ENCODE results near the gene HOXB8. TPM values are rescaled to one million over a fixed set of nuclear protein-coding genes. Genes with fewer than 3 reads are reported as not detected.

Gene HOXB8
- total RNA-seq, 2 donors from 2014 or later: 0.09 to 0.97 TPM

- DNase-seq (ENCODE audit: low spot score): no peak
- Histone ChIP-seq H3K36me3 (no peaks in the 10 kb centered on the region), H3K27ac (no peak overlapping the region), H3K4me3 (no peak overlapping the region), H3K4me1 (replicated peaks) (no peaks in the 10 kb centered on the region), H3K9me3 (no peaks in the 10 kb centered on the region), H3K27me3 (replicated peaks; ENCODE audit: insufficient read depth) (peaks cover 52% of the 10 kb centered on the region)
- intact Hi-C loops (cut with DNase I): no loop called here
- 34% methylated on average over 22 of the region's 22 CpGs for WGBS
- TF ChIP-seq POLR2A (IDR thresholded peaks at IDR 0.05) (no peak), POLR2AphosphoS5 (IDR thresholded peaks at IDR 0.05) (no peak), CTCF (IDR thresholded peaks at IDR 0.05) (no peak)
Observed at GRCh38 chr17:48575673-48576478, 39.2 kb downstream of the HOXB8 start.

GRCh38 chr17:48575066-48575582, 40.0 kb downstream of the HOXB8 start:
- H3K4me3 ChIP-seq: no peak overlapping the region
- H3K27ac ChIP-seq: no peak overlapping the region
- H3K36me3 ChIP-seq: no peaks in the 10 kb centered on the region
- no peaks in the 10 kb centered on the region for H3K4me1 ChIP-seq (replicated peaks)
- peaks cover 45% of the 10 kb centered on the region for H3K27me3 ChIP-seq (replicated peaks; ENCODE audit: insufficient read depth)
- H3K9me3 ChIP-seq: no peaks in the 10 kb centered on the region
- no peak for TF ChIP-seq CTCF (IDR thresholded peaks at IDR 0.05)
- TF ChIP-seq POLR2A (IDR thresholded peaks at IDR 0.05): no peak
- TF ChIP-seq POLR2AphosphoS5 (IDR thresholded peaks at IDR 0.05): no peak
- WGBS: 30% methylated on average over 7 of the region's 7 CpGs
- intact Hi-C loops (cut with DNase I): no loop called here
- no peak for DNase-seq (ENCODE audit: low spot score)

- Histone ChIP-seq H3K9me3 (no peaks in the 10 kb centered on the region), H3K4me1 (replicated peaks) (no peaks in the 10 kb centered on the region), H3K36me3 (no peaks in the 10 kb centered on the region), H3K27me3 (replicated peaks; ENCODE audit: insufficient read depth) (peaks cover 43% of the 10 kb centered on the region), H3K4me3 (no peak overlapping the region), H3K27ac (no peak overlapping the region)
- TF ChIP-seq POLR2AphosphoS5 (IDR thresholded peaks at IDR 0.05) (no peak), CTCF (IDR thresholded peaks at IDR 0.05) (no peak), POLR2A (IDR thresholded peaks at IDR 0.05) (no peak)
- intact Hi-C loops (cut with DNase I): no loop called here
- 35% methylated on average over 8 of the region's 8 CpGs for WGBS
- DNase-seq (ENCODE audit: low spot score): no peak
Observed at GRCh38 chr17:48574505-48575065, 40.5 kb downstream of the HOXB8 start.

- Histone ChIP-seq H3K4me3 (no peak overlapping the region), H3K4me1 (replicated peaks) (no peaks in the 10 kb centered on the region), H3K27ac (no peak overlapping the region), H3K36me3 (no peaks in the 10 kb centered on the region), H3K27me3 (replicated peaks; ENCODE audit: insufficient read depth) (peaks cover 32% of the 10 kb centered on the region), H3K9me3 (no peaks in the 10 kb centered on the region)
- DNase-seq (ENCODE audit: low spot score): no peak
- TF ChIP-seq POLR2AphosphoS5 (IDR thresholded peaks at IDR 0.05) (no peak), POLR2A (IDR thresholded peaks at IDR 0.05) (no peak), CTCF (IDR thresholded peaks at IDR 0.05) (no peak)
- 92% methylated on average over 1 of the region's 1 CpG for WGBS
- intact Hi-C loops (cut with DNase I): no loop called here
Observed at GRCh38 chr17:48571826-48572417, 43.2 kb downstream of the HOXB8 start.

Data from prostate gland (tissue), 2 donors.